Measurements from ENCODE around the gene F7.

DNA sequence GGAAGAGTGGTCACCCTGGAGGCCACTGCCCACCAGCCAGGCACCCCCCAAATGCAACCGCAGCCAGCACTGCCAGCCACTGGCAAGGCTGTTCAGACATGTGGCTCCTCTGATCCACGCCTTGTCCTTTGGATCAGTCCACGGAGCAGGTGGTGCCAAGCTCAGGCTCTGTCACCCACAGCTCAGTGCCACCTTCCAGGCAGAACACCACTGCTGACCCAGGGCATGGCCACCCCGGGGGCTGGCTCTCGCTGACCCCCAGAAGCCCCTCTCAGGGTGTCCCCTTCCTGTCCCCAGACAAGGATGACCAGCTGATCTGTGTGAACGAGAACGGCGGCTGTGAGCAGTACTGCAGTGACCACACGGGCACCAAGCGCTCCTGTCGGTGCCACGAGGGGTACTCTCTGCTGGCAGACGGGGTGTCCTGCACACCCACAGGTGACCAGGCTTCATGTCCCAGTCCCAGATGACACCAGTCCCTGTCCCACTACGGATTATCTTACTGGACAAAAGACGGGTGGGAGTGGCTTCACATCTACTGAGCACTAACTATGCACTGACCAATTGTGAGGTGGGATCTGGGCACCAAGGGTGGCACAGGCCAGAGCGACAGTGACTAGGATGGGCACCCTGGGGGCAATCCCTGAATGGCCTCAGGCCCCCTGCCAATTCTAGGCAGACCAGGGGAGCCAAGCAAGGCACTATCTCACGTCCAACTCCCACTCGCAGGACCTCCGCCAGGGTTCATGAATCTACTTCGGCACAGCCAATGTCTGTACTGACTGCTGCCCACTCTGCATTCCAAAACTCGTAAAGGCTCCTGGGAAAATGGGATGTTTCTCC is 10.0 kb downstream of the F7 start:
- TF ChIP-seq, protein P1, sequence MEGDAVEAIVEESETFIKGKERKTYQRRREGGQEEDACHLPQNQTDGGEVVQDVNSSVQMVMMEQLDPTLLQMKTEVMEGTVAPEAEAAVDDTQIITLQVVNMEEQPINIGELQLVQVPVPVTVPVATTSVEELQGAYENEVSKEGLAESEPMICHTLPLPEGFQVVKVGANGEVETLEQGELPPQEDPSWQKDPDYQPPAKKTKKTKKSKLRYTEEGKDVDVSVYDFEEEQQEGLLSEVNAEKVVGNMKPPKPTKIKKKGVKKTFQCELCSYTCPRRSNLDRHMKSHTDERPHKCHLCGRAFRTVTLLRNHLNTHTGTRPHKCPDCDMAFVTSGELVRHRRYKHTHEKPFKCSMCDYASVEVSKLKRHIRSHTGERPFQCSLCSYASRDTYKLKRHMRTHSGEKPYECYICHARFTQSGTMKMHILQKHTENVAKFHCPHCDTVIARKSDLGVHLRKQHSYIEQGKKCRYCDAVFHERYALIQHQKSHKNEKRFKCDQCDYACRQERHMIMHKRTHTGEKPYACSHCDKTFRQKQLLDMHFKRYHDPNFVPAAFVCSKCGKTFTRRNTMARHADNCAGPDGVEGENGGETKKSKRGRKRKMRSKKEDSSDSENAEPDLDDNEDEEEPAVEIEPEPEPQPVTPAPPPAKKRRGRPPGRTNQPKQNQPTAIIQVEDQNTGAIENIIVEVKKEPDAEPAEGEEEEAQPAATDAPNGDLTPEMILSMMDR (IDR thresholded peaks at IDR 0.05 in 8 of 11, conservative IDR thresholded peaks at IDR 0.05 in 3 of 11) = no peak
- TF ChIP-seq POLR2A (IDR thresholded peaks at IDR 0.05) (no peak), POLR2AphosphoS5 (IDR thresholded peaks at IDR 0.05) (no peak)

All from spleen (tissue), 7 donors.